Thyroid gland (tissue), 4 donors: ENCODE measurements around the gene NMT1. TPM values are rescaled to one million over a fixed set of nuclear protein-coding genes. Genes with fewer than 3 reads are reported as not detected.

ENCODE experiments used
- DNase-seq, 2 donors: peaks; one replicate each; pipeline ENCODE4 v3.0.0-alpha.2; 2019
- H3K27ac ChIP-seq, 3 donors: fragments of 200-600 bp; sonication (generic); 1 replicate in 2 of 3; 2 replicates in 1 of 3; pipeline ENCODE4 v1.5.1; 2016 to 2019; ENCODE audit warnings: mild to moderate bottlenecking in 1 of 3, moderate library complexity in 1 of 3
- H3K27me3 ChIP-seq: fragments of 200-600 bp; sonication (generic); one replicate; pipeline ENCODE4 v1.5.1; 2019
- H3K36me3 ChIP-seq, 2 donors: fragments of 200-600 bp; sonication (generic); one replicate each; pipeline ENCODE4 v1.5.1; 2016 to 2019
- H3K4me1 ChIP-seq, 2 donors: fragments of 200-600 bp; sonication (generic); one replicate each; pipeline ENCODE4 v1.5.1; 2017 to 2019
- H3K4me3 ChIP-seq, 3 donors: fragments of 200-600 bp; sonication (generic); replicated peaks in 1 of 3; 1 replicate in 2 of 3; 2 replicates in 1 of 3; pipeline ENCODE4 v1.5.1; 2016; ENCODE audit warnings: mild to moderate bottlenecking in 1 of 3
- H3K9me3 ChIP-seq: fragments of 200-600 bp; sonication (generic); one replicate; pipeline ENCODE4 v1.5.1; 2017
- POLR2A ChIP-seq, 2 donors: fragments of 450-650 bp; IDR thresholded peaks; one replicate each; pipeline ENCODE4 v1.6.1; 2017; ENCODE audit warnings: antibody characterized with exemption in 2 of 2, mild to moderate bottlenecking in 2 of 2, moderate library complexity in 1 of 2
- WGBS, 2 donors: methylation state at CpG; one replicate each; pipeline ENCODE4 v1.1.5; 2017; 5-methylcytosine and 5-hydroxymethylcytosine counted together
- intact Hi-C: fragments of 100-400 bp; cut with DNase I; formaldehyde crosslinking; loops from one replicate; pipeline ENCODE4 v1.15.1; 2023
- total RNA-seq, 4 donors: library from RNA; depleted of rRNA; stranded (reverse); fragments of >200 nt; gene quantifications; one replicate each; pipeline ENCODE4 v1.2.3, GENCODE V29; 2016
- TF ChIP-seq, protein P1 (sequence below), 6 experiments: fragments of 200-600 bp in 3 of 6; fragments of 450-650 bp in 3 of 6; sonication (generic) in 3 of 6; IDR thresholded peaks; one replicate each; pipeline ENCODE4 v1.5.1; 2016 to 2019; ENCODE audit warnings: antibody characterized with exemption in 6 of 6, mild to moderate bottlenecking in 2 of 6, inconsistent platforms in 1 of 6, moderate library complexity in 1 of 6

The NMT1 gene
- total RNA-seq, 4 donors from 2014 or later, result 71.7 to 98.9 (median 85.2) TPM

GRCh38 chr17:45061606-45062205, 589 bp downstream of the NMT1 start:
- no peak for TF ChIP-seq POLR2A (IDR thresholded peaks at IDR 0.05)
- TF ChIP-seq, protein P1, sequence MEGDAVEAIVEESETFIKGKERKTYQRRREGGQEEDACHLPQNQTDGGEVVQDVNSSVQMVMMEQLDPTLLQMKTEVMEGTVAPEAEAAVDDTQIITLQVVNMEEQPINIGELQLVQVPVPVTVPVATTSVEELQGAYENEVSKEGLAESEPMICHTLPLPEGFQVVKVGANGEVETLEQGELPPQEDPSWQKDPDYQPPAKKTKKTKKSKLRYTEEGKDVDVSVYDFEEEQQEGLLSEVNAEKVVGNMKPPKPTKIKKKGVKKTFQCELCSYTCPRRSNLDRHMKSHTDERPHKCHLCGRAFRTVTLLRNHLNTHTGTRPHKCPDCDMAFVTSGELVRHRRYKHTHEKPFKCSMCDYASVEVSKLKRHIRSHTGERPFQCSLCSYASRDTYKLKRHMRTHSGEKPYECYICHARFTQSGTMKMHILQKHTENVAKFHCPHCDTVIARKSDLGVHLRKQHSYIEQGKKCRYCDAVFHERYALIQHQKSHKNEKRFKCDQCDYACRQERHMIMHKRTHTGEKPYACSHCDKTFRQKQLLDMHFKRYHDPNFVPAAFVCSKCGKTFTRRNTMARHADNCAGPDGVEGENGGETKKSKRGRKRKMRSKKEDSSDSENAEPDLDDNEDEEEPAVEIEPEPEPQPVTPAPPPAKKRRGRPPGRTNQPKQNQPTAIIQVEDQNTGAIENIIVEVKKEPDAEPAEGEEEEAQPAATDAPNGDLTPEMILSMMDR (IDR thresholded peaks at IDR 0.05), result no peak
- WGBS, 2 donors, result 12% methylated on average over 15 of the region's 15 CpGs
- no peaks in the 10 kb centered on the region for H3K36me3 ChIP-seq
- H3K4me3 ChIP-seq, result peak overlapping the region; percentile 51 to 65 (median 55)
- H3K27ac ChIP-seq, result peak overlapping the region in 2 of 3 donors; percentile 79 to 94
- no peak for DNase-seq
- intact Hi-C loops, result no loop called here
- peaks cover 25 to 28% of the 10 kb centered on the region in 2 donors for H3K4me1 ChIP-seq
- no peaks in the 10 kb centered on the region for H3K9me3 ChIP-seq
- H3K27me3 ChIP-seq, result no peaks in the 10 kb centered on the region

GRCh38 chr17:45063198-45063597, 2.1 kb downstream of the NMT1 start:
- TF ChIP-seq, protein P1 (IDR thresholded peaks at IDR 0.05), result no peak
- TF ChIP-seq POLR2A (IDR thresholded peaks at IDR 0.05), result no peak
- H3K36me3 ChIP-seq, result no peaks in the 10 kb centered on the region
- intact Hi-C loops, result no loop called here
- H3K4me1 ChIP-seq, result peaks cover 25 to 28% of the 10 kb centered on the region in 2 donors
- 85 to 86% methylated on average over 1 of the region's 1 CpG for WGBS, 2 donors
- no peak overlapping the region for H3K4me3 ChIP-seq
- no peak overlapping the region for H3K27ac ChIP-seq
- DNase-seq, result no peak
- no peaks in the 10 kb centered on the region for H3K9me3 ChIP-seq
- no peaks in the 10 kb centered on the region for H3K27me3 ChIP-seq

DNA sequence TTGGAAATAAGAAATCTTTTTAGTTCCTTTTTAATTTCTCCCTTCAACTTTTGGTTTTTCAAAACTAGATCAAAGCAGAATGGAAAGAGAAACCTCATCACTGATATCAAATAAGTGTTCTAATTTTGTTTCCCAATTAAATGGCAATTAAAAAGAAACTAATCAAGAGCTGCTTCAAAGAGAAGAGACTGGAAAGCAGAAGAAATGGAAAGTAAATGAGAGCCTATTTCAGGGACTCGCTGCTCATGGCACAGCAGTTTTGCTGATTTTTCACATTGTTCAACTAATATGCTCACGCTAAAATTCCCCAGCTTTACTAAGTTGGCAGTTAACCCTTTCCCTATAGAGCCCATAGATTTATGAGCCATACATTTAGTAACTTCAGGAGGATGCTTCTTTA, 6.5 kb downstream of the NMT1 start:
- H3K36me3 ChIP-seq, result peaks cover 0 to 5% of the 10 kb centered on the region in 2 donors
- intact Hi-C loops, result no loop called here
- no peak overlapping the region for H3K4me3 ChIP-seq
- WGBS, 2 donors, result 71 to 83% methylated on average over 2 of the region's 2 CpGs
- no peak for TF ChIP-seq POLR2A (IDR thresholded peaks at IDR 0.05)
- TF ChIP-seq, protein P1 (IDR thresholded peaks at IDR 0.05), result no peak
- no peak overlapping the region for H3K27ac ChIP-seq
- no peaks in the 10 kb centered on the region for H3K27me3 ChIP-seq
- H3K4me1 ChIP-seq, result peaks cover 10 to 40% of the 10 kb centered on the region in 2 donors
- H3K9me3 ChIP-seq, result no peaks in the 10 kb centered on the region
- no peak for DNase-seq

GRCh38 chr17:45070001-45070400, 8.9 kb downstream of the NMT1 start:
- Histone ChIP-seq H3K27me3 (no peaks in the 10 kb centered on the region), H3K4me3 (no peak overlapping the region), H3K27ac (no peak overlapping the region), H3K9me3 (no peaks in the 10 kb centered on the region), H3K4me1 (peaks cover 6 to 27% of the 10 kb centered on the region in 2 donors), H3K36me3 (peaks cover 0 to 5% of the 10 kb centered on the region in 2 donors)
- no peak for DNase-seq
- no peak for TF ChIP-seq POLR2A (IDR thresholded peaks at IDR 0.05)
- TF ChIP-seq, protein P1 (IDR thresholded peaks at IDR 0.05), result no peak
- intact Hi-C loops, result no loop called here
- WGBS, 2 donors, result 69 to 87% methylated on average over 8 of the region's 8 CpGs

DNA sequence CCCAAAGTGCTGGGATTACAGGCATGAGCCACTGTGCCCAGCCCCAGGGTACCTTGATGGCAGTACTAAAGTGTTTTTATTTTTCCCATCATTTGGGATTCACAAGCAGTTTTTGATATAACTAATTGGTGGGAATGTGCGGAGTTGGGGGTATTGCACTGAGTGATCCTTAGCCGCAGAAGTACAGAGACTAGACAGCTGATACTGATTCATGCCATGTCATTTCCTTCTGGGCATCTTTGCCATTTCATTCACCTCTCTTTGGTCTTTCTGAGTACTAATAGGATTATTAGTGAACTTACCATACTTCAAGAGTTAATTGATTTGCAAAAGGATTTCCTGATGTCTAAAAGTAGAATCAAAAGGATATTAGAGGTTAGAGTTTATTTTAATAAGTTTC, 9.7 kb downstream of the NMT1 start:
- TF ChIP-seq, protein P1 (IDR thresholded peaks at IDR 0.05), result no peak
- TF ChIP-seq POLR2A (IDR thresholded peaks at IDR 0.05), result no peak
- DNase-seq, result no peak
- H3K27me3 ChIP-seq, result no peaks in the 10 kb centered on the region
- no peaks in the 10 kb centered on the region for H3K9me3 ChIP-seq
- H3K4me3 ChIP-seq, result no peak overlapping the region
- intact Hi-C loops, result no loop called here
- H3K36me3 ChIP-seq, result peaks cover 0 to 5% of the 10 kb centered on the region in 2 donors
- peak overlapping the region in 2 of 3 donors; percentile 7 to 29 for H3K27ac ChIP-seq
- H3K4me1 ChIP-seq, result peaks cover 6 to 29% of the 10 kb centered on the region in 2 donors
- 94 to 98% methylated on average over 2 of the region's 2 CpGs for whole genome bisulfite sequencing, 2 donors
